K562 (cell line): ENCODE measurements around the gene ME3.

Source experiments
- BHLHE40 ChIP-seq: IDR thresholded peaks from 2 replicates; pipeline ENCODE4 v1.6.1; 2011; ENCODE audit warnings: low read length, improper control_type of control experiment
- PTRF ChIP-seq: fragments of 450-650 bp; IDR thresholded peaks from 2 replicates; pipeline ENCODE4 v1.6.1; 2016; ENCODE audit warnings: mild to moderate bottlenecking, missing genetic modification characterization, missing compliant biosample characterization
- ZC3H11A ChIP-seq: IDR thresholded peaks from 2 replicates; pipeline ENCODE4 v1.6.1; 2012; ENCODE audit warnings: low read depth, low read length, improper control_type of control experiment
- TF ChIP-seq, protein P1 (sequence below): sonication (generic); formaldehyde crosslinking; IDR thresholded peaks from 2 replicates; pipeline ENCODE4 v1.8.1; 2022; ENCODE audit warnings: missing genetic modification reagents

DNA sequence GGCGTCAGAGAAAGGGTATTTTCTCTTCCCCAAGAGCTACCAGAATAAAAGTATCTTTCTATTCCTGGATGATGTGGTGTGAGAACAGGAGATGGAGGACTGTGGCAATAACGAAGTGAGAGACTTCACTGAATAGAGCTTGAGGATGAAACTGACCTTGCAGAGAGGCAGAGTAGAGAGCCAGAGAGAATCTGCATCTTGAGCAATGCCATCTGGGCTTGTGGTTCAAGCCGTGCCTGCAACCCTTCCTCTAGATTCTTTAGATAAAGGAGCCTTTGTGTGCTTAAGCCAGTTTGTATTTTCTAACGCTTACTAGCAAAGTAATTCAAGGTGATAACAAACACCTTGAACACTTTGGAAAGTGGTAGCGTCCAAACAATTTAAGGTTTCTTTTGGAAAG lies 2.2 kb downstream of the ME3 start:
- no peak for TF ChIP-seq BHLHE40
- TF ChIP-seq ZC3H11A: no peak
- no peak for TF ChIP-seq PTRF (tag)
- TF ChIP-seq, protein P1, sequence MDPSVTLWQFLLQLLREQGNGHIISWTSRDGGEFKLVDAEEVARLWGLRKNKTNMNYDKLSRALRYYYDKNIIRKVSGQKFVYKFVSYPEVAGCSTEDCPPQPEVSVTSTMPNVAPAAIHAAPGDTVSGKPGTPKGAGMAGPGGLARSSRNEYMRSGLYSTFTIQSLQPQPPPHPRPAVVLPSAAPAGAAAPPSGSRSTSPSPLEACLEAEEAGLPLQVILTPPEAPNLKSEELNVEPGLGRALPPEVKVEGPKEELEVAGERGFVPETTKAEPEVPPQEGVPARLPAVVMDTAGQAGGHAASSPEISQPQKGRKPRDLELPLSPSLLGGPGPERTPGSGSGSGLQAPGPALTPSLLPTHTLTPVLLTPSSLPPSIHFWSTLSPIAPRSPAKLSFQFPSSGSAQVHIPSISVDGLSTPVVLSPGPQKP (CRISPR knock-in tag): no peak
